MM.1S (cell line): Measurements from ENCODE around the gene GNPNAT1.
"Not testable (repeated sequence)": the region's sequence is repeated elsewhere in the genome, so short reads cannot be mapped to it uniquely, and the experiment has no call there.

Experiments
- CTCF ChIP-seq: fragments of 300-600 bp; sonication (generic); IDR thresholded peaks from 2 replicates; pipeline ENCODE4 v1.5.1; 2016; ENCODE audit warnings: antibody characterized with exemption, low read length, mixed read lengths
- EZH2 ChIP-seq: fragments of 300-600 bp; sonication (generic); optimal IDR thresholded peaks from 2 replicates; pipeline ENCODE3; 2017; ENCODE audit warnings: low read depth, mild to moderate bottlenecking, antibody characterized with exemption, low read length, mixed read lengths
- EZH2phosphoT487 ChIP-seq: fragments of 300-600 bp; sonication (generic); IDR thresholded peaks from 2 replicates; pipeline ENCODE4 v1.6.1; 2018; ENCODE audit warnings: antibody characterized with exemption, low read length

DNA sequence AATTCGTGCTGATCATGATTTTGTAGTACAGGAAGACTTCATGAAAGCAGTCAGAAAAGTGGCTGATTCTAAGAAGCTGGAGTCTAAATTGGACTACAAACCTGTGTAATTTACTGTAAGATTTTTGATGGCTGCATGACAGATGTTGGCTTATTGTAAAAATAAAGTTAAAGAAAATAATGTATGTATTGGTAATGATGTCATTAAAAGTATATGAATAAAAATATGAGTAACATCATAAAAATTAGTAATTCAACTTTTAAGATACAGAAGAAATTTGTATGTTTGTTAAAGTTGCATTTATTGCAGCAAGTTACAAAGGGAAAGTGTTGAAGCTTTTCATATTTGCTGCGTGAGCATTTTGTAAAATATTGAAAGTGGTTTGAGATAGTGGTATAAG lies 63.9 kb downstream of the GNPNAT1 start:
- TF ChIP-seq EZH2, EZH2phosphoT487, CTCF: not testable (repeated sequence)
